K562 (cell line): ENCODE results near the gene TTC38. TPM values are rescaled to one million over a fixed set of nuclear protein-coding genes. Genes with fewer than 3 reads are reported as not detected.

Experiments used
- BACH1 ChIP-seq: fragments of 200-800 bp; sonication (Bioruptor generic); IDR thresholded peaks from 2 replicates; pipeline ENCODE4 v1.6.1; 2016; ENCODE audit warnings: missing genetic modification characterization, missing compliant biosample characterization
- CBFA2T3 ChIP-seq: fragments of 450-650 bp; IDR thresholded peaks from 2 replicates; pipeline ENCODE4 v1.6.1; 2017
- CC2D1A ChIP-seq: fragments of 450-650 bp; IDR thresholded peaks from 2 replicates; pipeline ENCODE4 v1.6.1; 2017; ENCODE audit warnings: mild to moderate bottlenecking
- CREBBP ChIP-seq: IDR thresholded peaks from one replicate; pipeline ENCODE4 v1.6.1; 2012; ENCODE audit warnings: low read depth, mild to moderate bottlenecking, control low read depth, inconsistent platforms, low read length
- ETV1 ChIP-seq: fragments of 450-650 bp; conservative IDR thresholded peaks from 2 replicates; pipeline ENCODE4 v1.6.1; 2016; ENCODE audit warnings: missing genetic modification characterization, control low read depth, low read depth, missing compliant biosample characterization
- HMBOX1 ChIP-seq: sonication (generic); IDR thresholded peaks from 2 replicates; pipeline ENCODE4 v1.6.1; 2016
- HSF4 ChIP-seq: fragments of 250-450 bp; sonication (Bioruptor Pico); IDR thresholded peaks from 2 replicates; pipeline ENCODE4 v2.1.2; 2022; ENCODE audit warnings: mild to moderate bottlenecking, moderate library complexity, borderline replicate concordance
- KDM1A ChIP-seq, 2 experiments: fragments of 450-650 bp; IDR thresholded peaks; 2 replicates each; pipeline ENCODE4 v1.6.1; 2016; ENCODE audit warnings: mild to moderate bottlenecking in 2 of 2
- MTA3 ChIP-seq: fragments of 450-650 bp; formaldehyde crosslinking; IDR thresholded peaks from 2 replicates; pipeline ENCODE4 v1.6.1; 2017; ENCODE audit warnings: mild to moderate bottlenecking, borderline replicate concordance
- RERE ChIP-seq: sonication (generic); formaldehyde crosslinking; IDR thresholded peaks from 2 replicates; pipeline ENCODE4 v1.8.0; 2023; ENCODE audit warnings: missing genetic modification reagents, mild to moderate bottlenecking, borderline replicate concordance
- RHOXF2B ChIP-seq: fragments of 250-450 bp; sonication (Bioruptor Pico); conservative IDR thresholded peaks from 2 replicates; pipeline ENCODE4 v1.5.1; 2021
- STAT5B ChIP-seq: fragments of 250-450 bp; sonication (Bioruptor Pico); IDR thresholded peaks from 2 replicates; pipeline ENCODE4 v1.8.0; 2021; ENCODE audit warnings: mild to moderate bottlenecking, inconsistent platforms
- ZBTB8A ChIP-seq: fragments of 450-650 bp; IDR thresholded peaks from 2 replicates; pipeline ENCODE4 v1.6.1; 2018; ENCODE audit warnings: mild to moderate bottlenecking, moderate library complexity; ENCODE audit not compliant: partially characterized antibody
- ZC3H8 ChIP-seq: fragments of 450-650 bp; IDR thresholded peaks from 2 replicates; pipeline ENCODE4 v1.6.1; 2017
- ZMIZ1 ChIP-seq, 2 experiments: fragments of 150-350 bp in 1 of 2; IDR thresholded peaks; 2 replicates each; pipeline ENCODE4 v1.6.1; 2012 to 2016; ENCODE audit warnings: low read depth in 2 of 2, low read length in 2 of 2, mild to moderate bottlenecking in 1 of 2, moderate library complexity in 1 of 2
- ZNF124 ChIP-seq: sonication (generic); formaldehyde crosslinking; IDR thresholded peaks from 2 replicates; pipeline ENCODE4 v1.8.1; 2022; ENCODE audit warnings: missing genetic modification reagents
- ZNF695 ChIP-seq: fragments of 450-650 bp; formaldehyde crosslinking; IDR thresholded peaks from 2 replicates; pipeline ENCODE4 v1.4.0; 2020; ENCODE audit warnings: mild to moderate bottlenecking, moderate library complexity
- polyA plus RNA-seq, 8 experiments: library from polyadenylated mRNA; depleted of rRNA in 4 of 8; stranded (reverse) in 5 of 8; unstranded in 3 of 8; fragments of >200 nt; fragmentation: Nextera tagmentation in 2 of 8; fragmentation: Illumina TruSeq in 1 of 8; extraction: Ambion mirVana in 2 of 8; extraction: Trizol in 1 of 8; gene quantifications; 2 replicates each; pipeline versions ENCODE4 v1.2.1 to v1.2.3, GENCODE V29; 2011 to 2014; ENCODE audit warnings: inconsistent platforms in 1 of 8, missing spikeins in 1 of 8
- total RNA-seq, 7 experiments: library from RNA; depleted of rRNA in 6 of 7; stranded (reverse); fragments of >200 nt in 6 of 7; fragmentation: Illumina TruSeq in 2 of 7; extraction: Trizol in 2 of 7; gene quantifications; 2 replicates each; pipeline versions ENCODE4 v1.2.1 to v1.2.3, GENCODE V29; 2011 to 2021; ENCODE audit warnings: low replicate concordance in 1 of 7

TTC38 gene
- total and polyA plus RNA-seq, 9 of the 15 experiments (the other 6 are each of a cell fraction or from before 2014, with no cell fraction given): 0.84 to 28.4 (median 18.1) TPM

GRCh38 chr22:46241396-46242007 lies 26.3 kb upstream of the TTC38 start (continued):
- TF ChIP-seq ZMIZ1 (IDR thresholded peaks at IDR 0.05; ENCODE audit: low read depth in 2 of 2, low read length in 2 of 2) (no peak), CBFA2T3 (peak; percentile 78), ZNF124 (CRISPR knock-in tag) (no peak), CREBBP (no peak), RHOXF2B (CRISPR knock-in tag) (no peak), BACH1 (no peak), RERE (no peak), KDM1A (IDR thresholded peaks at IDR 0.05) (no peak), MTA3 (no peak), ETV1 (no peak), CC2D1A (no peak), STAT5B (no peak), HMBOX1 (no peak), ZBTB8A (no peak), ZC3H8 (no peak), HSF4 (CRISPR knock-in tag) (no peak), ZNF695 (CRISPR knock-in tag) (no peak)
